GM18526 (cell line): Measurements from ENCODE around the gene TBC1D26.

Experiments used
- POLR2A ChIP-seq: IDR thresholded peaks from 3 replicates; pipeline ENCODE4 v1.6.1; 2011; ENCODE audit not compliant: insufficient read length; ENCODE audit errors: extremely low read depth

TBC1D26 gene

GRCh38 chr17:15782866-15783265, 50.8 kb downstream of the TBC1D26 start:
- no peak for TF ChIP-seq POLR2A

GRCh38 chr17:15783461-15783860, 51.4 kb downstream of the TBC1D26 start:
- TF ChIP-seq POLR2A, result no peak
